NCI-H345 (cell line): Measurements from ENCODE around the gene OBP2A.

Experiments used
- DNase-seq: peaks from one replicate; lab custom pipeline; 2025; lab: John Stamatoyannopoulos, UW

The OBP2A gene

DNA sequence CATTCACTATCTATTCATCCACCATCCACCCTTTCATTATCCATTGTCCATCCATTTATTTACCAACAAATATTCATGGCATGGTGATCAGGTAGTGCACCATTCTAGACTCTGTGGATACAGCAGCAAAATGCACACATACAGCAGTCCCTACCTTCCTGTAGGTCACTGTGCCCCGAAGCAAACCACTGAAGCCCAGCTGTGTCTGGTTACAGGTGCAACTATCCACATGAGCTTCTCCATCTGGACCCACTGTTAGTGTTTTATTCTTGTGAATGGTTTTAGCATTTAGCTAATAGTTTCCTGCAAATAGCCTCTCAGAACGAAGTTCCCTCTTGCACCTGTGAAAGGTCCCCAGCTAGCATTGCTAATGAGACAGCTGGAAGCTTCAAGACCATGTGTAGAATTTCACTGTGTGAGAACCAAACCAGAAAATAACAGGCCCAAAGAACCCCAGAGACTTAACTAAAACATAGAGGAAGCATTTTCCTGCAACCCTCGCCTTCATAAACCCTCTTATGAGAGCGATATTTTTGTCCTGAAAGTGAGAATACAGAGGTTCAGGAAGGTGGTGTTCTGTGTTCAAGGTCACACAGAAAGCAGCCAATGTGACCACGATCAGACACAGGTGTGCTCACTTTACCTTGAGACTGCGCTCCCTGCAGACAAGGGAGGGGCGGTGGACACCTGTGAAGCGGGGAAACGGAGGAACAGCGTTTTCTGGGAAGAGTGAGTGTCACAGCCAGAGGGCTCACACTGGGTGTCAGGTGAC is 34.1 kb downstream of the OBP2A start:
- DNase-seq = no peak

DNA sequence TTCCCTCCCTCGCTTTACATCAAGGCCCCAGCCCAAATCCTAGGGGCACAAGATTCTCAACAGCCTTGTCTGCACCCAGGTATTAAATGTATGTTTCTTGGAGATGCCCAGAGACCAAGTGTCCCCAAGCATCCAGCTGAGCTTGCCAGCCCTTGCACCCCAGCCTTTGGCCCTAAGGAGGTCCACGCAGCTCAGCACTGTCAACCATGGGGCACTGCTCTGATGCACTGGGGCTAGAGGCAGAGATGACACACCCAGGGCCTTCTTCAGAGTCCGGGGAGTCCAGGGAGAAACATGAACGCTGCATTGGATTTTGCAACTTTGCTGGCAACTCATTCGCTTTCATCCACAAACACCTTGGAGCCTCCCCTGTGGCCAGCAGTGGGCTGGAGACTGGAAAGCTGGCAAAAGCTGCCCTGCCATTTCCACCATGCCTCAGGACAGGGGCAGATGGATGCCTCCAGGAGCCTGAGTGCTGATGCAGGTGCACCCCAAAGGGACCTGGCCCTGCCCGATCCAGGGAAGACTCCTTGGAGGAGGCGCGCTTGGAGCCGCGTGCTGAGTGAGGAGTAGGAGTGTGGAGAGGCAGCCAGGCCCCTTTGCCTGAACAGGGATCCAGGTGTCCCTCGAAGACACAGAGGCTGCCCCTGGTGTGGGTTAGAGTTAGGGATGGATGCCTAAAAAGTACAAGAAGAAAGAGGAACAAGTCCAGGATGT is 34.9 kb downstream of the OBP2A start:
- DNase-seq = no peak

DNA sequence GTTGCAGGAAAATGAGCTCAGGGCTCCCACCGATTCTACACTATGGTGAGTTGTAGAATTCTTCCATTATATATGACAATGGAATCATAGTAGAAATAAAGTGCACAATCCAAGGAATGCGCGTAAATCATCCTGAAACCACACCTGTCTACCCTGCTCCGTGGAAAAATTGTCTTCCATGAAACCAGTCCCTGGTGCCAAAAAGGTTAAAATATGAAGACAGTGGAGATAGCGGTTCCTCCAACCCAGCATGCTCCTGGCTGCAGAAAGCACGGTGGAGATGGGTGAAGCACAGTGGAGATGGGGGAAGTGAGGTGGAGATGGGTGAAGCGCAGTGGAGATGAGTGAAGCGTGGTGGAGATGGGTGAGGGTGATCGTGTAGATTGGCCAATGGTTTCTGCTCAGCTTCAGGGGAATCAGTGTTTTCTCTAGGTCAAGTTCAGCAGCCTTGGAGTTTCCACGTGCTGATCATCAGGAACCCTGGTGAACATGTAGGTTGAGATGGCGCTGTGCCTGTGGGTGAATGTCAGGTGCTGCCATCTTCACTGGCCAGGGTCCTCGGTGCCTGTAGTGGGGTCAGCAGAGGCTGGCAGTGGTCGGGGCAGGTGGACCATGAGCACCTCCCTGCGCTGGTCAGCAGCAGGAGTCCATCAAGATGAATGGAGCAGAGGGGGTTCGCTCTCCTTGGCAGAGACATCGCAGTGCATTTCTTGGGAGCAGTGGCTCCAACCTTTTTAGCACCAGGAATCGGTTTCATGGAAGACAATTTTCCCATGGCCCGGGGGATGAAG is 35.9 kb downstream of the OBP2A start:
- DNase-seq = no peak

DNA sequence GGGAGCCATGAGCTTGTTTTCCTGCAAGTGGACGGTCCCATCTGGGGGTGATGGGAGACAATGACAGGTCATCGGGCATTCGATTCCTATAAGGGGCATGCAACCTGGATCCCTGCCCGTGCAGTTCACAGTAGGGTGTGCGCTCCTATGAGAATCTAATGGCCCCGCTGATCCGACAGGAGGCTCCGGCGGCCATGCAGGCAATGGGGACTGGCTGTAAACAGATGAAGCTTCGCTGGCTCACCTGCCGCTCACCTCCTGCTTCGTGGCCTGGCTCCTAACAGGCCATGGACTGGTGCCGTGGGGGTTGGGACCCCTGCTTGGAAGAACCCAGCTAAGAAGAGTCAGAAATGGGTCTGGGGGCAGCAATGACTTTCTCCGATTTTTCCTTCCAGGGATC is 36.6 kb downstream of the OBP2A start:
- DNase-seq = no peak

DNA sequence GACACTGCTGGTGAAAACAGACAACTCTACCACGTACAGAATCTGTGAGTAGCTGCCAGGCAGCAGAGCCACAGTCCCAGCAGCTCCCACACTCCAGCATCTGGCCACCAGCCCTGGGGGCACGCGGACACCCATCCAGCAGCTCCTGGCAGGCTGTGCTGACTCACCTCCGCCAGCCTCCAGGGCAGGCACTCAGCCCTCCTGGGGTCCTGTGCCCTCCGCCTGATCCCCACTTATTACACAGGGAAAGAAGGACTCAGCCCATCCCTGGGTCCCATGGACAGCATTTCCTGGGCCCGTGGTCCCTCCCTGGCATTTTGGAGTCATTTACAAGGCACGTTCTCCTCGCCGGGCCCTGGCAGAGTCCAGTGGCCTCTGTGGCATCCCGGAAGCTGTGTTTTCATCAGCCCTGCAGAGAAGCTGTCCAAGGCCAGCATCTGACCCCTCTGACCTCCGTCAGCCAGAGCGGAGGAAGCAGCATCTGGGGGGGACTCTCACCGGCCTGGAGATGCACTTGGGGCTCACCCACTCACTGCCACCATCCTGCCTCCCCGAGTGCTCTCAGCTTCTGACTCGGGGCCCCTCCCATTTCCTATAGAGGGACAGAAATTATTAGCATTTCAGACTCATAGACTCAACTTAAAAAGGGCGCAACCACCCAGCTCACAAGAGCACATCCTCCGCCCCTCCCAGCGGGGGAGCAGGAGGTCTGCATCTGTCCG is 37.2 kb downstream of the OBP2A start:
- DNase-seq = no peak

DNA sequence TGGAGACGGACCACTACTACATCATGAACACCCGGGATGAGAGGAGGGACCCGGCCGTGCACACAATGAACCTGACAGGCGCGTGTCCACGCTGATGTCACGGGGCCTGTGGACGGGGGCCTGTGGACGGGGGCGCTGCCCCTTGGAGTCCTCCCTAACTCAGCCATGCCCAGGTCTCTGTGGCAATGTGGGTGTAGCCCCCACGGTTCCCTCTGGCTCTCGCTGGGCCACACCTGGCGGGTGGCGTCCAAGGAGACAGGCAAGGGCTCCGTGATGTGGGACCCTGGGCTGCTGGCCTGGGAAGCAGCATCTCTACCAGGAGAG is 37.7 kb downstream of the OBP2A start:
- DNase-seq = no peak

DNA sequence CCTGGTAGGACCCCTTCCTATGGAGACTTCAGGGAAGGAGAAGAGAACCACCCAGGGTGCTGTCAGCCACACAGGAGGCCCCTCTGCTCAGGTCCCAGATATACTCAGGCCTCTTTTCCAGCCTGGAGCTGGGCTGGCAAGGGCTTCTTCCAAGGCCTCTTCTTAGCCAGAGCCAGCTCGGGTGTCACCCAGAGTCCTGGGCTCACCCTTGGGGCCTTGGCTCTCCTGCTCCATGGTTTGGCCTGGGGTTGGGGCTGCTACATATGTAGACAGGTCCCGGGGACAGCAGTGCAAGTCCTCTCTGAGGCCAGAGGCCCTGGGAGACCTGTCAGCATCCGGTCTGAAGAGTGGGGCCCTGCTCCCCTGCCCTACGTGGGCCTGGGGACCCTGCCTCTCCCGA is 38.4 kb downstream of the OBP2A start:
- no peak for DNase-seq

DNA sequence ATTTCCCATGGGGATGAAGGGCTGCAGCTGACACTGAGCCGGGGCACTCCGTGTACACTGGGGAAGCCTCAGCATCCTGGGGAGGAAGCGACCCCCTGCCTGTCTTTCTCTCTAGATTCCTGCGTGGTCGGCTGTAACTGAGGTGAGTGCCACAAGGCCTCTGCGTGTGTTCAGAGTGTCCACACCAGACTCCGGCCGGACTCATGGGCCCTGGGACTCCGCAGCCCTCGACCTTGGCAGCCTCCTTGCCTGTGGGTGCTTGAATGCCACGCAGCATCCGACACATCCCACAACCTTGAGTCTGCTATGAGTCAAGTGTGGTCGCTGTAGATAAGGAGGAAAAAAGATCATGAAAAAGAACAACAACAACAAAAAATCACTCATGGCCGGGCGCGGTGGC is 39.0 kb downstream of the OBP2A start:
- DNase-seq = no peak

DNA sequence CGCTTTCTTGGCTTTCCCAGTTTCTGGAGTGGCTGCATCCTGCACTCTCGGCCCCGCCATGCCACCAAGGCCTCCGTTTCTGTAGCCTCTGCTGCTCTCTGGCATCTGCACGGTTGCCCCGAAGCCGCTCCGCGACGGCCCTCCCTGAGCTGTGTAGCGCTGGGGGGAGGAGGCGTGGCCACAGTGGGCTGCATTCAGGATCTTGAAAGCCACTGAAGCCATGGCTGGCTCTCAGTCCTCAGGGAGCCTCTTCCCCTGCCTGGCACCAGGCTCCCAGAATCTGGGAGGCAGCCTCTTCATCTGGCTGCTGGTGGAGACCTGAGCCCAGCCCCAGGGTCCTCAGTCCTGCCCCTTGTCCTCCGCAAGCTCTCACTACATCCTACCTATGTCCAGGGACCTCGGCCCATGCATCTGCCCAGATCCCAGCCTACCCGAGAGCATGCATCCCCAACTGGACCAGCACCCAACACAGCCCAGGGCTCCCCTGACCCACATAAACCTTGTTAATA is 40.7 kb downstream of the OBP2A start:
- DNase-seq = no peak

DNA sequence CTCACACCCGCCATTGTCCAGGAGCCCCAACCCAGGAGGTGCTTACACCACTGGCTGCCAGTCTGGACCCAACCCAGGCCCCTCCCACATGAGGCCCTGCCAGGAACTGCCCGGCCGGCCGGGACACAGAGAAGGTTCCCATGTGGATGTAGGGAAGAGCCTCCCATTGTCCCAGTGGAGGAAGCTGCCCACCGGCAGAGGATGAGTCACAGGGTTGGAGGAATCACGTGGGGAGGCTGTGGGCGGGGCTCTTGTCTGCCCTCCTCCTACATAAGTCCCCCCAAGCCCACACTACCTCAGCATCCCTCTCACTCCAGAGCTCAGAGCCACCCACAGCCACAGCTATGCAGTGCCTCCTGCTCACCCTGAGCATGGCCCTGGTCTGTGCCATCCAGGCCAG is 41.7 kb downstream of the OBP2A start:
- no peak for DNase-seq

DNA sequence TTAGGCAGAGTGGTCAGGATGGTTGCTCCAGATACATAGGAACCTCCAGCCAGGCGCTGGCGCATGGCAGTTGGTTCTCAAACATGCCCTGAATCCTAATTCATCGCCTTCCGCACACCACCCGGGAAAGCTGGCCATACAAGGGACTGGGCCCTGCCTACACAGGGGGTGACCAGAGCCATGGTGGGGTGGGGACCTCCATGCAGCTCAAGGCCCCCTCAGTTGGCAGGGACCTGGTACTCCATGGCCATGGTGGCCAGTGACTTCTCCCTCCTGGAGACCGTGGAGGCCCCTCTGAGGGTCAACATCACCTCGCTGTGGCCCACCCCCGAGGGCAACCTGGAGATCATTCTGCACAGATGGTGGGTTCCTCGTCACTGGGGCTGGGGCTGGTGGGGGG is 42.4 kb downstream of the OBP2A start:
- DNase-seq = no peak

DNA sequence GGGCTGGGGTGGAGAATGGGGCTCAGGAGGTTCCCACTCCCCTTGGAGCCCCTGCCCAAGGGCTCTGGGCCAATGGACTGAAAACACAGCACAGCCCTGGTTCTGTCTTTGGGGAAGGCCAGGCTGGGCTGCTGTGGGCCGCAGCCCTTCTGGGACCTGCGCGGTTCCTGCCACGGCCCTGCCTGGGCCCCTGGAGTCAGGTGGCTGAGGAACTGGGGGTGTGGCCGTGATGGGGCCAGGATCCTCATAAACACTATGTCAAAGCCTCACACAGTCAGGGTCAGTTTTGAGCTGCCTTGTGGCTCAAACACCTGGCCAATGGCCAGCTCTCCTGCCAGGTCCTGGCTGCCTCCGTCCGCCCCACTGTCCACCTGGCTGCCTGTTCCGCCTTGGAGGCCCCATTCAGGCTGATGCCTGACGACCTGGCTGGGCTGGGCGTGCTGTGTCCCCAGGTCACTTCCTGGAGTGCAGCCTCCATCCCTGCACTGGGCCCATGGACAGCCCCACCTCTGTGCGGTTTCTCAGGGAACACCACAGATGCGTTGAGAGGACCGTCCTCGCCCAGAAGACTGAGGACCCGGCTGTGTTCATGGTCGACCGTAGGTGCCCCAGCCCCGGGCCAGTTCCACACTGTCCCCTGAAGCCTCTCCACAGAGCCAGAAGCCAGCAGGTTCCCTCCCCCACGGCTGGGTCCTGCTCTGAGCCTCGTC is 43.1 kb downstream of the OBP2A start:
- DNase-seq = no peak

DNA sequence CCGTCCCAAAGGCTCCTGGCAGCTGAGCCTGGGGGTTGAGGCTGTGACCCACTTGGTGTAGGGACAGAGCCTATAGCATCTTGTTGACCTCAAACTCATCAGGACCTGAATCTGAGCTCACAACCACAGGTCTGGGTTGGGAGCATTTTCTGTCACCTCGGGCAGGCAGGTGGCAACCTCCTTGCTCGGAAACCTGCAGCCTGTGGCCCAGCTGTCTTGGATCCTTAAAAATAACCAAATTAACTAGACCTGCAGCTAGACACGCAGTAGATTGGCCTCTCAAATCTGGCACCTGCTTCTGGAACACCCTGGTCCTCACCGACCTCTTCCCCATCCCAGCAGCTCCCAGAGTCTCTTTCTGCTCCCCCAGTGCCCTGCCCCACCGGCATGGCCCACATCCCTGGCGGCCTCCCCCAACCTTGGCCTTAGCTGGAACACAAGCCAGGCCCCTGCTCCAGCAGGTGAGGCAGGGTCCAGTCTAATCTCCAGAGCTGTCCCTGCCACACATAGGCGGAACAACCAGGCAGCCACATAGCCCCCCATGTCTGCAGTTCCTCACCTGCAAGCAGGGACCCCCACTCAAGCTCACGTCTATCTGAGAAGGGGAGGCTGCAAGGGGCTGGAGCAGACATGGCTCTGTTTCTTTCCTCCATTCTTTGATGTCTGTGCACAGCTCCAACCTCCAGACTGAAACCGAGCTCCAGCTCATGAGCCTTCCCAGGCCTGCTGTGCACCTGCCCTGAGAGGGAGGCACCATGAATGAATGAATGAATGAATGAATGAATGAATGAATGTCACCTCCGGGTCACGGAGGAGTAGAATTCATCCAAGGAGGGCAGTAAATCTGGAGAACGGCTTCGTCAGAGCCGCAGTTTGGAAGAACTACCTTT is 43.9 kb downstream of the OBP2A start:
- no peak for DNase-seq

DNA sequence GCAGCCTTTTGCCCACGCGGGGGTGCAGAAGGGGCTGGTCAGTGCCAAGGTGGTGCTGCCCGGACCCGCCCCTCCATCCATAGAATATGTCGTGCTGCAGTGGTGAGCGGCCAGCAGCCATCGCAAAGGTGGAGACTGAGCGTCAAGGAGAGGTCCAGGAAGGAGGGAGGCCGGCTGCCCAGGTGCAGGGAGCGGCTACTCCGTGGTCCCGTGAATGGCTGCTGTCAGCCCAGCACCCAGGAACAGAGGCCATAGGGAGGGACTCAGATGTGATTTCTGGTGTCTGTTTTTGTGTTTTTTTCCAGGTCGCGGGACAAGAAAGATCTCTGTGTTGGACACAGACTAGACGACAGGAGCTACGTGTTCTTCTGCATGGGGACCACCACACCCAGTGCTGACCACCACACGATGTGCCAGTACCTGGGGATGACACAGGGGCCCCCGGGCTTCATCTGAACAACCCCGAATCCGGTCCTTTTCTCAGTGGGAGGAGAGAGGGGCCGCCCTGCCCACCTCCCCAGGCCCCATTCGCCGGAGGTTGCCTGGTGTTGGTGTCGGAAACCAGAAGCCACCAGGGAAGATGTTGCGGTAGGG is 44.7 kb downstream of the OBP2A start:
- no peak for DNase-seq

DNA sequence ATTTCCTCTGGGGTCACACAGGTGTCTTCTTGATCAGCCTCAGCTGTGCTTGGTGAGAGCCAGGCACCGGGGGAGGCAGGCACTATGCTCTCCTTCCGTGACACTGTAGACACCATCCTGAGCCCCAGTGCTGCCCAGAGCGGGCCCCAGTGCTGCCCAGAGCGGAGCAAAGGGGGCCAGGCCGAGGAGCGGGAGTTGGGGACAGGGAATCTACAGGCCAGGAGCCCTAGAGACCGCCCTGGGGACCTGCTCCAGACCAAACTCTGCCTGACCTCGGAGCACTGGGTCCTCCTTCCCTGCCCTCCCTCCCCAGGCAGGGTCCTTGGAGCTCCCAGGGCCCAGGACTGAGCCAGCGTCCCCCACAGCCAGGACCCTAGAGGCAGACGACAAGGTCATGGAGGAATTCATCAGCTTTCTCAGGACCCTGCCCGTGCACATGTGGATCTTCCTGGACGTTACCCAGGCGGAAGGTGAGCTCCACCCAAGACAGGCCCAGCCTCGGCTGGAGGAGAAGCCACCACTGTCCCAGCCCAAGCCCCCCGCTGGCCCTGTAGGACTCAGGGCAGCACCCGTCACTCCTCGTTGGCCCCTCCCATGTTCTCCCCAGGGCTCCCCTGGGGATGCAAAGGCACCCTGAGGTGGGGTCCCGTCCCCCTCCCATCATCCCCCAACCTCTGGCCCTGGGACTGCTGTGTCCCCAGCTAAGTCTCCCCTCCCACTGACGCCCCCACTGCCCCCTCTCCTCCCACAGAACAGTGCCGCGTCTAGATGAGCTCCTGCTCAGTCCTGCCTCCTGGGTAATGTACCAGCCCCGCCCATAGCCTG is 45.8 kb downstream of the OBP2A start:
- no peak for DNase-seq

DNA sequence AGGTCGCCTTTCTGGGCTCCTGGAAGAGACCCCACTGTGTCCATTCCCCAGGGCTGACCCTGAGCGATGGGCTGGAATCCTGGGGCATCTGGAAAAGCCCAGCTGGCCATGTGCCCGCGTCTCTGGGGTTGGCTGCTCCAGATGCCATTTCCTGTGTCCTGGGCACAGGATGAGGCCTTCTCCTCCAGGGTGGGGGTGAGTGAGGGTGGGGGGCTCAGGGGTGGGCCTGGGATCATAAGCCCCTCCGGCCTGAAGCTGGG is 46.3 kb downstream of the OBP2A start:
- no peak for DNase-seq

DNA sequence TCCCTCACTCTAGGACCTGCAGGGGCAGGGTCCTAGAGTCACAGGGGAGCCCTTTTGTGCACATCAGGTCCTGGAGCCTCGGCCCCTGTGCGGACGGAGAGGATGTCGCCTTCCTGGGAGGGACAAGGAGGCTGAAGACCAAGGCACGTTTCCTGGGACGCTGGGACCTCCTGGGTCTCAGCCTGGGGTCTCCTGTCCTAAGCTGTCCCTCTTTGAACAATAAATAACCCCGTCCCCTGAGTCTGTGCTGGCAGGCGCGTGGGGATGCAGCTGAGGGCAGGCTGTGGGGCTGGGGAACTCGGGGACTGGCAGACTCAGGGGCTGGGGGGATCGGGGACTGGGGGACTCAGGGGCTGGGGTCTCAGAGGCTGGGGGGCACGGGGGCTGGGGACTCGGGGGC is 46.7 kb downstream of the OBP2A start:
- no peak for DNase-seq

DNA sequence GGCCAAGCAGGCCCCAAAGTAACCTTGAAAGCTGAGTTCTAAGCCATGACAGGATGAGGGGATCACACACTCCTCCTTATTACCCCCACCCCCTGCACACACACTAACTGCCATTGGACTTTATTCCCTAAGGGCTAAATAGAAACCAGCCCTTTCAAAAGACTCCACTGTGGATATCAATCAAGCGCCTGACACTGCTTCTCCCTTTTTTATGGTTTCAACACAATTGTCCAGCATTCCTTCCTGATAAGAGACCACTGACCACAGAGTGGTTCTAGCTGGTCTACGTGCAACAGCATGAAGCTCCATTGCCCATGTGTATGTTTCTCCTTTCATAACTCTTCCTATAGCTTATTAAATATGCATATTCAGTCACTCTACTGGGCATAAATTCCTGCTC is 50.3 kb downstream of the OBP2A start:
- no peak for DNase-seq
